HepG2 (cell line): Measurements from ENCODE around the gene TASOR2. TPM values are rescaled to one million over a fixed set of nuclear protein-coding genes. Genes with fewer than 3 reads are reported as not detected.

Experiments
- ATAC-seq: fragments of 200-7000 bp; cut with Tn5 transposase; 3 replicates; pipeline ENCODE4 v1.9.1; 2020; ENCODE audit warnings: mild to moderate bottlenecking, moderate library complexity
- BruUV-seq: library from RNA; stranded (reverse); fragments of 400-500 nt; replicated peaks from 2 replicates; lab custom pipeline; 2021; lab: Mats Ljungman, UMichigan
- CTCF ChIA-PET: fragments of 300-600 bp; formaldehyde crosslinking; extraction: SDS; loops from one replicate; lab custom pipeline; 2021; ENCODE audit warnings: low total read pairs, inconsistent platforms, low intra/inter-chr PET ratio; lab: Yijun Ruan, JAX
- POLR2A ChIA-PET: fragments of 350-600 bp; sonication (Branson Sonifier 250); formaldehyde crosslinking; loops from one replicate; lab custom pipeline; 2020; ENCODE audit warnings: antibody characterized with exemption, inconsistent platforms; lab: Yijun Ruan, JAX
- DNase-seq: peaks from one replicate; pipeline ENCODE4 v3.0.0-alpha.2; 2015; ENCODE audit warnings: low spot score
- FAIRE-seq: peaks from 3 replicates; lab custom pipeline; 2011; peaks lifted over from hg19 to GRCh38; lab: Jason Lieb, UNC
- H2AFZ ChIP-seq: one replicate; pipeline ENCODE4 v1.6.1; 2011; ENCODE audit warnings: low read length, inconsistent platforms
- H3K27ac ChIP-seq: fragments of 300-600 bp; 3 replicates; pipeline ENCODE4 v1.8.0; 2011; ENCODE audit warnings: mixed run types, mild to moderate bottlenecking, mixed read lengths, low read length, inconsistent platforms; ENCODE audit not compliant: insufficient read depth; ENCODE audit errors: extremely low read length
- H3K27me3 ChIP-seq, 2 experiments: fragments of 200-600 bp in 1 of 2; 2 replicates in 1 of 2; 3 replicates in 1 of 2; pipeline versions ENCODE4 v1.6.0 to v1.8.0; 2011; ENCODE audit warnings: low read length in 2 of 2, mild to moderate bottlenecking in 2 of 2, moderate library complexity in 2 of 2, inconsistent platforms in 1 of 2; ENCODE audit not compliant: insufficient read depth in 2 of 2, control insufficient read depth in 1 of 2
- H3K36me3 ChIP-seq, 2 experiments: fragments of 200-600 bp in 1 of 2; replicated peaks in 1 of 2; 2 replicates in 1 of 2; 3 replicates in 1 of 2; pipeline versions ENCODE4 v1.5.1 to v1.8.0; 2011; ENCODE audit warnings: low read length in 2 of 2, inconsistent platforms in 1 of 2; ENCODE audit not compliant: insufficient read depth in 2 of 2, control insufficient read depth in 1 of 2
- H3K4me1 ChIP-seq: 2 replicates; pipeline ENCODE4 v1.5.1; 2012; ENCODE audit warnings: low read length, inconsistent platforms; ENCODE audit not compliant: insufficient read depth
- H3K4me2 ChIP-seq: 2 replicates; pipeline ENCODE4 v1.6.0; 2011; ENCODE audit warnings: low read depth, low read length, inconsistent platforms
- H3K4me3 ChIP-seq, 3 experiments: fragments of 200-600 bp in 1 of 3; sonication (generic), shearing (Covaris generic) in 1 of 3; replicated peaks in 1 of 3; 2 replicates each; pipeline ENCODE4 v1.5.1; 2011 to 2016; ENCODE audit warnings: low read length in 3 of 3, inconsistent platforms in 2 of 3, low read depth in 2 of 3, mild to moderate bottlenecking in 2 of 3, control low read depth in 1 of 3, mixed read lengths in 1 of 3; ENCODE audit not compliant: insufficient read depth in 1 of 3
- H3K79me2 ChIP-seq: one replicate; pipeline ENCODE4 v1.6.1; 2011; ENCODE audit warnings: low read length, inconsistent platforms; ENCODE audit not compliant: insufficient read depth
- H3K9ac ChIP-seq: 2 replicates; pipeline ENCODE4 v1.6.0; 2011; ENCODE audit warnings: mild to moderate bottlenecking, low read depth, low read length, inconsistent platforms; ENCODE audit not compliant: insufficient read depth
- H3K9me3 ChIP-seq: 2 replicates; pipeline ENCODE4 v1.5.1; 2012; ENCODE audit warnings: mild to moderate bottlenecking, low read length
- H4K20me1 ChIP-seq: 2 replicates; pipeline ENCODE4 v1.6.0; 2011; ENCODE audit warnings: inconsistent platforms, mild to moderate bottlenecking, low read length, moderate library complexity; ENCODE audit not compliant: insufficient read depth
- KDM2A ChIP-seq: sonication (generic); formaldehyde crosslinking; IDR thresholded peaks from 2 replicates; pipeline ENCODE4 v1.4.0; 2020; ENCODE audit warnings: low read depth, missing genetic modification reagents, borderline replicate concordance
- MEIS2 ChIP-seq: sonication (generic); formaldehyde crosslinking; IDR thresholded peaks from 2 replicates; pipeline ENCODE4 v1.9.0; 2021; ENCODE audit warnings: mild to moderate bottlenecking, missing genetic modification reagents
- PRDM15 ChIP-seq: sonication (generic); formaldehyde crosslinking; IDR thresholded peaks from 2 replicates; pipeline ENCODE4 v1.4.0; 2020; ENCODE audit warnings: missing genetic modification reagents
- REST ChIP-seq, 2 experiments: IDR thresholded peaks; 2 replicates each; pipeline ENCODE4 v1.6.1; 2011 to 2012; ENCODE audit warnings: low read length in 2 of 2, borderline replicate concordance in 1 of 2, low read depth in 1 of 2, mild to moderate bottlenecking in 1 of 2, moderate library complexity in 1 of 2
- XBP1 ChIP-seq: sonication (generic); formaldehyde crosslinking; IDR thresholded peaks from 2 replicates; pipeline ENCODE4 v1.5.0; 2020; ENCODE audit warnings: missing genetic modification reagents
- ZBTB1 ChIP-seq: sonication (generic); formaldehyde crosslinking; IDR thresholded peaks from 2 replicates; pipeline ENCODE4 v1.4.0; 2020; ENCODE audit warnings: missing genetic modification reagents, borderline replicate concordance
- ZHX1 ChIP-seq: sonication (generic); formaldehyde crosslinking; IDR thresholded peaks from 2 replicates; pipeline ENCODE4 v1.8.1; 2022; ENCODE audit warnings: low read depth, mild to moderate bottlenecking, missing genetic modification reagents
- ZNF3 ChIP-seq: IDR thresholded peaks from 2 replicates; pipeline ENCODE4 v1.7.0; 2017; ENCODE audit warnings: inconsistent platforms
- ZNF441 ChIP-seq: sonication (generic); formaldehyde crosslinking; IDR thresholded peaks from 2 replicates; pipeline ENCODE4 v1.7.0; 2021; ENCODE audit warnings: missing genetic modification reagents, borderline replicate concordance
- ZNF589 ChIP-seq: sonication (generic); formaldehyde crosslinking; conservative IDR thresholded peaks from 2 replicates; pipeline ENCODE4 v1.8.0; 2022; ENCODE audit warnings: mild to moderate bottlenecking, moderate library complexity, missing genetic modification reagents
- ZNF614 ChIP-seq: IDR thresholded peaks from 2 replicates; pipeline ENCODE4 v1.6.1; 2018; ENCODE audit warnings: missing biosample characterization, missing genetic modification reagents, inconsistent platforms, borderline replicate concordance
- ZNF800 ChIP-seq: sonication (generic); formaldehyde crosslinking; IDR thresholded peaks from 2 replicates; pipeline ENCODE4 v1.4.0; 2020; ENCODE audit warnings: missing genetic modification reagents
- WGBS: methylation state at CpG from one replicate; pipeline ENCODE4 v1.1.6; 2017; ENCODE audit warnings: low lambda C conversion rate; 5-methylcytosine and 5-hydroxymethylcytosine counted together
- in situ Hi-C: cut with HindIII; loops from 2 replicates; pipeline ENCODE4 v1.10.0; 2017; ENCODE audit warnings: low pct_unique_long_range_greater_than_20kb; ENCODE audit not compliant: extremely low pct_ligation_motif_present
- intact Hi-C: fragments of 100-400 bp; cut with micrococcal nuclease; formaldehyde crosslinking; loops from one replicate; pipeline ENCODE4 v1.10.0; 2022; ENCODE audit not compliant: unreplicated experiment
- polyA plus RNA-seq, 8 experiments: library from polyadenylated mRNA; depleted of rRNA in 3 of 8; stranded (reverse) in 7 of 8; unstranded in 1 of 8; fragments of >200 nt; fragmentation: Illumina TruSeq in 4 of 8; extraction: Trizol in 4 of 8; gene quantifications; 2 replicates each; pipeline versions ENCODE4 v1.2.1 to v1.2.3, GENCODE V29; 2011 to 2016; ENCODE audit warnings: low read depth in 4 of 8, missing spikeins in 1 of 8, mixed read lengths in 1 of 8; ENCODE audit not compliant: insufficient read depth in 1 of 8
- total RNA-seq, 5 experiments: library from RNA; depleted of rRNA; stranded (reverse); fragments of >200 nt; fragmentation: Illumina TruSeq; extraction: Trizol; gene quantifications; 2 replicates each; pipeline ENCODE4 v1.2.3, GENCODE V29; 2016; ENCODE audit warnings: low read depth in 1 of 5

Gene TASOR2
- total and polyA plus RNA-seq, 2 of the 13 experiments (the other 11 are each of a cell fraction or from before 2014, with no cell fraction given): 24.2 to 55.3 TPM

- Histone ChIP-seq H3K36me3 (no peaks in the 10 kb centered on the region), H3K27me3 (no peaks in the 10 kb centered on the region), H3K9ac (no peak overlapping the region), H3K9me3 (no peaks in the 10 kb centered on the region), H3K79me2 (peaks cover 90% of the 10 kb centered on the region), H3K4me3 (no peak overlapping the region), H3K4me2 (no peak overlapping the region), H2AFZ (no peak overlapping the region), H3K27ac (no peak overlapping the region), H4K20me1 (no peaks in the 10 kb centered on the region; the same call in none of the 2 replicates), H3K4me1 (peaks cover 21% of the 10 kb centered on the region)
- BruUV-seq: no TSS peak
- CTCF ChIA-PET: no interaction called here
- WGBS: 96% methylated on average over 1 of the region's 1 CpG
- no peak for DNase-seq
- FAIRE-seq: no peak
- intact Hi-C loops: no loop called here
- POLR2A ChIA-PET: no interaction called here
- no peak for ATAC-seq
- in situ Hi-C loops: no loop called here
- TF ChIP-seq ZNF800 (CRISPR knock-in tag): no peak
- no peak for TF ChIP-seq REST (IDR thresholded peaks at IDR 0.05; ENCODE audit: borderline replicate concordance in 1 of 2, low read depth in 1 of 2, low read length in 2 of 2)
- no peak for TF ChIP-seq ZBTB1 (CRISPR knock-in tag)
- TF ChIP-seq ZNF614: no peak
- no peak for TF ChIP-seq KDM2A (CRISPR knock-in tag)
- TF ChIP-seq ZNF589: no peak
- no peak for TF ChIP-seq PRDM15 (CRISPR knock-in tag)
- no peak for TF ChIP-seq ZHX1 (CRISPR knock-in tag)
- no peak for TF ChIP-seq MEIS2
- TF ChIP-seq ZNF441 (CRISPR knock-in tag): no peak
- TF ChIP-seq ZNF3 (CRISPR knock-in tag): no peak
- TF ChIP-seq XBP1: no peak
These were observed 26.2 kb downstream of the TASOR2 start for GRCh38 chr10:5710859-5711258.
